Suprapubic skin (tissue), 3 donors: Measurements from ENCODE around the gene FBP1.

Experiments used
- POLR2A ChIP-seq, 2 donors: fragments of 450-650 bp; IDR thresholded peaks; one replicate each; pipeline ENCODE4 v1.6.1; 2017; ENCODE audit warnings: antibody characterized with exemption in 2 of 2, mild to moderate bottlenecking in 2 of 2, moderate library complexity in 2 of 2
- TF ChIP-seq, protein P1 (sequence below), 2 donors: fragments of 200-600 bp in 1 of 2; fragments of 450-650 bp in 1 of 2; sonication (generic) in 1 of 2; IDR thresholded peaks; one replicate each; pipeline ENCODE4 v1.5.1; 2016 to 2019; ENCODE audit warnings: antibody characterized with exemption in 2 of 2, mild to moderate bottlenecking in 1 of 2, moderate library complexity in 1 of 2

DNA sequence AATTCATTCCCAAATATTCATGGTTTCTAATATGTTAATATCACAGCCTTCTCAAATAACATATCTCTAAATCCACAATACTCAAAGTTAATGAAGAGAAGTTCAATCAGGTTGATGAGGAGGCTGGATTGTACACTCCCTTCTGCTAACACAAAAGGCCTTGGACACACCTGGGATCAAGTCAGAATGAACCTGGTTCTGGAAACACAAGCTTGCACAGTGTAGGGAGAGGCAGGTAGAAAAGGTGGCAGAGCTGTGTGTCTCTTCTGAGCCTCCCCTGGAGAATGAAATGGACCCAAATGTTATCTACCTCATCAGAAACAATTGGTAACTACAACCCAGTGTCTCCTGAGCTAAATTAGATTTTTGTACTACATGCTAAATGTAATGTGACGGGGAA, 40.7 kb upstream of the FBP1 start:
- TF ChIP-seq, protein P1, sequence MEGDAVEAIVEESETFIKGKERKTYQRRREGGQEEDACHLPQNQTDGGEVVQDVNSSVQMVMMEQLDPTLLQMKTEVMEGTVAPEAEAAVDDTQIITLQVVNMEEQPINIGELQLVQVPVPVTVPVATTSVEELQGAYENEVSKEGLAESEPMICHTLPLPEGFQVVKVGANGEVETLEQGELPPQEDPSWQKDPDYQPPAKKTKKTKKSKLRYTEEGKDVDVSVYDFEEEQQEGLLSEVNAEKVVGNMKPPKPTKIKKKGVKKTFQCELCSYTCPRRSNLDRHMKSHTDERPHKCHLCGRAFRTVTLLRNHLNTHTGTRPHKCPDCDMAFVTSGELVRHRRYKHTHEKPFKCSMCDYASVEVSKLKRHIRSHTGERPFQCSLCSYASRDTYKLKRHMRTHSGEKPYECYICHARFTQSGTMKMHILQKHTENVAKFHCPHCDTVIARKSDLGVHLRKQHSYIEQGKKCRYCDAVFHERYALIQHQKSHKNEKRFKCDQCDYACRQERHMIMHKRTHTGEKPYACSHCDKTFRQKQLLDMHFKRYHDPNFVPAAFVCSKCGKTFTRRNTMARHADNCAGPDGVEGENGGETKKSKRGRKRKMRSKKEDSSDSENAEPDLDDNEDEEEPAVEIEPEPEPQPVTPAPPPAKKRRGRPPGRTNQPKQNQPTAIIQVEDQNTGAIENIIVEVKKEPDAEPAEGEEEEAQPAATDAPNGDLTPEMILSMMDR (IDR thresholded peaks at IDR 0.05) = no peak
- no peak for TF ChIP-seq POLR2A (IDR thresholded peaks at IDR 0.05)
